Skeletal muscle satellite cell (primary cell): ENCODE data around the gene LPO.

Experiments used
- H3K27me3 ChIP-seq: 2 replicates; pipeline ENCODE4 v1.7.0; 2013; ENCODE audit warnings: low read length; ENCODE audit not compliant: control insufficient read depth, insufficient read depth
- H3K36me3 ChIP-seq: 2 replicates; pipeline ENCODE4 v1.7.0; 2013; ENCODE audit warnings: mild to moderate bottlenecking, control low read depth, low read length; ENCODE audit not compliant: insufficient read depth
- H3K4me1 ChIP-seq: 2 replicates; pipeline ENCODE4 v1.7.0; 2013; ENCODE audit warnings: low read length; ENCODE audit not compliant: control insufficient read depth, insufficient read depth
- H3K4me2 ChIP-seq: 2 replicates; pipeline ENCODE4 v1.7.0; 2013; ENCODE audit warnings: mild to moderate bottlenecking, low read length
- H3K4me3 ChIP-seq: 2 replicates; pipeline ENCODE4 v1.7.0; 2013; ENCODE audit warnings: low read length
- H3K9ac ChIP-seq: 2 replicates; pipeline ENCODE4 v1.7.0; 2013; ENCODE audit warnings: mild to moderate bottlenecking, low read depth, low read length, moderate library complexity
- H3K9me3 ChIP-seq: replicated peaks from 2 replicates; pipeline ENCODE4 v1.7.0; 2013; ENCODE audit warnings: mild to moderate bottlenecking, control low read depth, low read length

Gene LPO

DNA sequence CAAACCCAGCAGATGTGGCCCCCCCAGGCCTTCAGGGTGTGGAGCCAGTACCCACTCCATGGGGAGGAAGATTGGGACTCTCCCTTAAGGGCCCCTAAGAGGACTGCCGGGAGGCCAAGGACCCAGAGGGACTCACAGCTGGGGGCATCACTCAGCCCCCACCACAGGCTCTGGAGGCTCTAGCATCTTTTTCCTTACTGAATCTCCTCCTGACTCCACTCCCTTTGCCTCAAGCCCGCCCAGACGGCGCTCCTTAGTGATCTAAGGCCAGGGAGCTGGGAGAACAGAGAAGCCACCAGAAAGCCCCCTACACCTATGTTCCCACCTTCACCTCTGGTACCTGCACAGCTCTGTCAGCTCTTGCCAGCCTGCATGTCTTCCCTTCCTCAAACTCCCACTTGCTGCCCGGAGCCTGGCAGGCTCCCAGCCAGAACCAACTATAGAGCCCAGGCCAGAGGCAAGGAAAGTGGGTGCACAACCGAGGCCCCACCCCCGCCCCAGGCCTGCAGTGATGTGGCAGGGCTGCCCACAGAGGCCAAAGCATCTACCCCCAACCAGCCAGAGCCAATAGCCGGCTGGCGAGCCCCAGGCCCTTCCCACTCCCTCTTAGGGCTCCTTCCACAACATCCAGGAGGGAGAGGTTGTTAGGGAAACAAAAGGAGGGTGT is 64.7 kb downstream of the LPO start:
- H3K4me1 ChIP-seq, result no peaks in the 10 kb centered on the region
- H3K4me2 ChIP-seq, result no peak overlapping the region
- H3K36me3 ChIP-seq, result no peaks in the 10 kb centered on the region
- no peak overlapping the region for H3K4me3 ChIP-seq
- no peak overlapping the region for H3K9ac ChIP-seq
- no peaks in the 10 kb centered on the region for H3K9me3 ChIP-seq
- peaks cover 40% of the 10 kb centered on the region for H3K27me3 ChIP-seq

GRCh38 chr17:58303971-58304749 is 65.8 kb downstream of the LPO start:
- Histone ChIP-seq H3K9me3 (no peaks in the 10 kb centered on the region), H3K36me3 (no peaks in the 10 kb centered on the region), H3K27me3 (peaks cover 40% of the 10 kb centered on the region), H3K9ac (no peak overlapping the region), H3K4me3 (no peak overlapping the region), H3K4me2 (no peak overlapping the region), H3K4me1 (no peaks in the 10 kb centered on the region)

DNA sequence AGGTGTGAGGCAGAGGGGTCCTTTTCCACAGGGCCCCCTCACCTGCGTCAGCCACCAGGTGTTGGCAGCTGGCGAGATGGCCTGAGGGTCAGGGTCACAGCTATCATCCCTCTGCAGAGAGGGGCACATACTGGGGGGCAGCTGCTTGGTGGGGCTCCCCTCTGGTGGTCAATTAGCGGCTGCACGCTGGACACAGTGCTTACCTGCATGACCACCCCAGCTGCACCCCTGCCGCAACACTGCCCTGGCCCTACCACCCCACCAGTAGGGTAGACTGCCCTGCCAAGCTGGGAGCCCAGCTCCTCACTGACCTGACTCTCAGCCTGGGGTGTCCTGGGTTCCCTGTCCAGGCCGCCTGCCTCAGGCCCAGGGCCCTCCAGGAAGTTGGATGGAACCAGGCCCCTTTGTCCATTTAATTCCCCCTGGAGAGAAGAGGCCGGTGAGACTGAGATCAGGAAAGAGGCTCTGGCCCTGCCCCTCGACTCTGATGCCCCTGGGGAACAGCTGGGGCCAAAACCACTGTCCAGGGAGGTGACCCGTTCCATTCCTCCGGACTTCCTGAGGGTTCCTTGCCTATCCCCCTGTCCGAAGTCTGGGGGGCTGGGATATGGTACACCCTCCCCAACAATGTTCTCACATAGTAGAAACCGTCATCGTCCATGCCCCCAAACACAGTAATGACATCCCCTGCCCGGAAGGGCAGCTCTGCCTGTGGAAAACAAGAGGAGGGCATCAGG is 66.5 kb downstream of the LPO start:
- Histone ChIP-seq H3K4me2 (no peak overlapping the region), H3K9ac (no peak overlapping the region), H3K27me3 (peaks cover 34% of the 10 kb centered on the region), H3K4me3 (no peak overlapping the region), H3K4me1 (no peaks in the 10 kb centered on the region), H3K36me3 (no peaks in the 10 kb centered on the region), H3K9me3 (no peaks in the 10 kb centered on the region)

GRCh38 chr17:58305626-58306025 is 67.2 kb downstream of the LPO start:
- Histone ChIP-seq H3K9ac (no peak overlapping the region), H3K36me3 (no peaks in the 10 kb centered on the region), H3K9me3 (no peaks in the 10 kb centered on the region), H3K4me2 (no peak overlapping the region), H3K4me3 (no peak overlapping the region), H3K4me1 (no peaks in the 10 kb centered on the region), H3K27me3 (peaks cover 29% of the 10 kb centered on the region)

DNA sequence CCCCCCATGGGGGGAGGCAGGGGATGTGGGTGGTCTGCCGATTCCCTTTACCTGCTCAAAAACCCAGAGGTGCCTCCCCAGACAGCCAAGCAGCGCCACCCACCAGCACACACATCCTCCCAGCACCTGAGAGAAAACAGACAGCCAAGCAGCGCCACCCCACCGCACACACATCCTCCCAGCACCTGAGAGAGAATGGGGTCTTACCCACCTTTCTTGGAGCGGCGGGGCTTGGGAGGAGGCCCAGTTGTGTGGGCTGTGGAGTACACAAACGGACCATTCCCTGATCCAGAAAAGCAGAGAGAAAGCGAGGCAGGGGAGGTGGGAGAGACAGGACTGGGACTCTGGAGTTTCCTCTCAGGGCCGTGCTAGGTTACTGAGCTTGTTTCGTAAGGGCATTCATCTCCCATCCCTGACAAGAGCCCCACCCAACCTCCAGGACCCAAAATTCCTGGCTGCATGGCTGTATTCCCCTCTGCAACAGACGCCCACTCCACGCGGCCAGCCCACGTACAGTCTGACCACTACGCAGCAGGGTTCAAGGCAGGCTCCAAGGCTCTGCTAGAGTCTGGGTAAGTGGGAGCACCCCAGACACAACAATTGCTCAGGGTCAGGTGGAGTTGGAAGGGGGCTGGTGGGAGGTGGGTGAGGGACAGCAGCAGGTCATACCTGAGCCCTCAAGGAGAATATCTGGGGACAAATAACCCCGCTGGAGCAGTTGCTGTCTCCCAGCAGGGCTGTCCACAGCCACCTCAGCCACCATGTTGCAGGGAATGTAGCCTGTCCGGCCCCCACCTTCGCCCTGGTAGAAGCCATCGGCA is 68.0 kb downstream of the LPO start:
- Histone ChIP-seq H3K4me2 (no peak overlapping the region), H3K9ac (no peak overlapping the region), H3K27me3 (peaks cover 26% of the 10 kb centered on the region), H3K4me1 (no peaks in the 10 kb centered on the region), H3K9me3 (no peaks in the 10 kb centered on the region), H3K36me3 (no peaks in the 10 kb centered on the region), H3K4me3 (no peak overlapping the region)

- Histone ChIP-seq H3K4me1 (no peaks in the 10 kb centered on the region), H3K9me3 (no peaks in the 10 kb centered on the region), H3K36me3 (no peaks in the 10 kb centered on the region), H3K9ac (no peak overlapping the region), H3K4me2 (no peak overlapping the region), H3K27me3 (peaks cover 24% of the 10 kb centered on the region), H3K4me3 (no peak overlapping the region)
Observed at GRCh38 chr17:58307468-58308172, 69.2 kb downstream of the LPO start.

GRCh38 chr17:58308173-58308984 is 70.0 kb downstream of the LPO start:
- Histone ChIP-seq H3K9me3 (no peaks in the 10 kb centered on the region), H3K4me2 (no peak overlapping the region), H3K4me3 (no peak overlapping the region), H3K4me1 (no peaks in the 10 kb centered on the region), H3K36me3 (no peaks in the 10 kb centered on the region), H3K27me3 (peaks cover 24% of the 10 kb centered on the region), H3K9ac (no peak overlapping the region)

DNA sequence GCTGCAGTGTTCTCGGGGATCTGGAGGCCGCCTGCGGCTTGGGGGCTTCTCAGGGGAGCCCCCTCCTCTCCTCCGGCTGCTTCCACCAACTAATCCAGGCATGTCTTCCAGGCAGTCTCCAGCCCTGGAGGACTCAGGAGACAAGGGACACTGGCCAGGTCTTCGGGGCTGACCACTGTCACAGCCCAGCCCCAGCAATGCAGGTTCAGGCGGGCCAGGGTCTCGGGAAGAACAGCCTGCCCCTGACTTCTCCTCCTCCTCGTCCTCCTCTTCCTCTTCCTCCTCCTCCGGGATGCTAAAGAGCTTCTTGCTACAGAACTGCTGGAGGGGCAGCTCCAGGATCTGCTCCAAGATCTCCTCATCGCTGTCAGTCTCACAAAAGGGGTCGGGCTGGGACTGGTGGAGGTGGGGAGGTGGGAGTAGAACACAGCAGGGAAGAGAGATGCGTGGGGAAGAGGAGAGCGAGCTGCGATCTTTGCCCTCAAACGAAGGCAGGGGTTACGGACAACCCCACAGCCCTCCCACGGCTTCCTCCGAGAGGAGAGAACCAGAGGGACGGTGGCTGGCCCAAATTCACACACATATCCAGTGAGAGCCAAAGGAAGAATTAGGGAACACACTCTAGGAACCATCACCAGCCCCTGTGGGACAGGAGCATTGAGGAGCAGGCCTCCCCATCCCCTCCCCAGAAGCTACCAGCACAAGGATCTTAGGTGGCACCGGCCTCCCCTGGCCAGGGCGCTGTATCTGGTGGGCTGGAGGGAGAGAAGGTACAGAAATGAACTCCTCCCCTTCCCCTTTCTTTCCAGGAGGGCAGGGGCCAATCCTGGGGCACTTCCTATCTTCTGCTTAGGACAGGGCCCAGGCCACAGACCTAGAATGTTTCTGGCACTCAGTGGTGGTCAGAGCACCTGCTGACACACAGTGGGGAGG is 70.9 kb downstream of the LPO start:
- Histone ChIP-seq H3K4me3 (no peak overlapping the region), H3K4me2 (no peak overlapping the region), H3K9ac (no peak overlapping the region), H3K36me3 (no peaks in the 10 kb centered on the region), H3K27me3 (peaks cover 26% of the 10 kb centered on the region), H3K4me1 (no peaks in the 10 kb centered on the region), H3K9me3 (no peaks in the 10 kb centered on the region)

DNA sequence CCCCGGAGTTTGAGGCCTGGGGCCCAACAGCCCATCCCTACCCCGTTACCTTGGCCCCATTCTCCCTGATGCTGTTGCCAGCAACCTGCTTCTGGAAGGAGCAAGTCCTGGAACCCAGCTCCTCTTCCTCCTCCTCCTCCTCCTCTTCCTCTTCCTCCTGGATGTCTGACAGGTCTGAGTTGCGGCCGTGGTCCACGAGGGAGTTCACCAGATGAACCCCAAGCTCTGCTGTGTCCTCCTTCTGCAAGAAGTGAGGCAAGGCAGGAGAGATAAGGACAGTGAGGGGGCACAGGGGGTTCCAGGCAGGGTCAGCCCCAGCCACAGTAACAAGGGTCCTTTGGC is 71.5 kb downstream of the LPO start:
- no peaks in the 10 kb centered on the region for H3K36me3 ChIP-seq

More for the DNA sequence above, 71.5 kb downstream of the LPO start:
- no peaks in the 10 kb centered on the region for H3K4me1 ChIP-seq
- peaks cover 26% of the 10 kb centered on the region for H3K27me3 ChIP-seq
- H3K9ac ChIP-seq, result no peak overlapping the region
- H3K4me3 ChIP-seq, result no peak overlapping the region
- H3K9me3 ChIP-seq, result no peaks in the 10 kb centered on the region
- no peak overlapping the region for H3K4me2 ChIP-seq
